ENCODE measurements around the gene B4GALT5. TPM values are rescaled to one million over a fixed set of nuclear protein-coding genes. Genes with fewer than 3 reads are reported as not detected.

Gene B4GALT5
- polyA plus RNA-seq, 2 of the 4 experiments (the other 2 are of a cell fraction): 84.0 to 88.7 TPM

- CTCF ChIA-PET: interaction anchor here (0.7 to 1.7 kb wide), 3 partner anchors 89 to 446 kb away, joined by 3 to 5 read pairs (median 4); no protein-coding TSS in a partner anchor
- Histone ChIP-seq H3K4me3 (no peak overlapping the region), H3K9me3 (no peaks in the 10 kb centered on the region), H3K4me1 (no peaks in the 10 kb centered on the region), H3K4me2 (no peak overlapping the region), H3K27ac (peak overlapping the region in 1 of 2 experiments; percentile 15; a peak in 1 of 6 replicates)
- no peak for FAIRE-seq
- DNase-seq (ENCODE audit: low read depth in 1 of 2, low spot score in 1 of 2): no peak
- POLR2A ChIA-PET: no interaction called here
- no peak for ATAC-seq
- 90% methylated on average over 4 of the region's 4 CpGs for WGBS (ENCODE audit: missing lambda C conversion rate)
- TF ChIP-seq, protein P1, sequence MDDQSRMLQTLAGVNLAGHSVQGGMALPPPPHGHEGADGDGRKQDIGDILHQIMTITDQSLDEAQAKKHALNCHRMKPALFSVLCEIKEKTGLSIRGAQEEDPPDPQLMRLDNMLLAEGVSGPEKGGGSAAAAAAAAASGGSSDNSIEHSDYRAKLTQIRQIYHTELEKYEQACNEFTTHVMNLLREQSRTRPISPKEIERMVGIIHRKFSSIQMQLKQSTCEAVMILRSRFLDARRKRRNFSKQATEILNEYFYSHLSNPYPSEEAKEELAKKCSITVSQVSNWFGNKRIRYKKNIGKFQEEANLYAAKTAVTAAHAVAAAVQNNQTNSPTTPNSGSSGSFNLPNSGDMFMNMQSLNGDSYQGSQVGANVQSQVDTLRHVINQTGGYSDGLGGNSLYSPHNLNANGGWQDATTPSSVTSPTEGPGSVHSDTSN (IDR thresholded peaks at IDR 0.05): no peak
- no peak for TF ChIP-seq POLR2AphosphoS2 (conservative IDR thresholded peaks at IDR 0.05; ENCODE audit: low read length)
Observed at GRCh38 chr20:49757597-49757996, 43.9 kb upstream of the B4GALT5 start.

- TF ChIP-seq, protein P1 (IDR thresholded peaks at IDR 0.05): no peak
- TF ChIP-seq, protein P2, sequence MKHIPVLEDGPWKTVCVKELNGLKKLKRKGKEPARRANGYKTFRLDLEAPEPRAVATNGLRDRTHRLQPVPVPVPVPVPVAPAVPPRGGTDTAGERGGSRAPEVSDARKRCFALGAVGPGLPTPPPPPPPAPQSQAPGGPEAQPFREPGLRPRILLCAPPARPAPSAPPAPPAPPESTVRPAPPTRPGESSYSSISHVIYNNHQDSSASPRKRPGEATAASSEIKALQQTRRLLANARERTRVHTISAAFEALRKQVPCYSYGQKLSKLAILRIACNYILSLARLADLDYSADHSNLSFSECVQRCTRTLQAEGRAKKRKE (CRISPR knock-in tag; IDR thresholded peaks at IDR 0.05; ENCODE audit: low read depth): no peak
- no peak for TF ChIP-seq CHD2 (IDR thresholded peaks at IDR 0.05; ENCODE audit: low read length, partially characterized antibody)
- TF ChIP-seq SMC3 (IDR thresholded peaks at IDR 0.05): no peak
- TF ChIP-seq HOXA7 (CRISPR knock-in tag; IDR thresholded peaks at IDR 0.05): no peak
- no peak for TF ChIP-seq ELK1 (IDR thresholded peaks at IDR 0.05; ENCODE audit: low read depth, low read length)
- TF ChIP-seq, protein P3, sequence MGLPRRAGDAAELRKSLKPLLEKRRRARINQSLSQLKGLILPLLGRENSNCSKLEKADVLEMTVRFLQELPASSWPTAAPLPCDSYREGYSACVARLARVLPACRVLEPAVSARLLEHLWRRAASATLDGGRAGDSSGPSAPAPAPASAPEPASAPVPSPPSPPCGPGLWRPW (IDR thresholded peaks at IDR 0.05): no peak
- no peak for TF ChIP-seq TP53 (CRISPR knock-in tag; IDR thresholded peaks at IDR 0.05)
- TF ChIP-seq, protein P4, sequence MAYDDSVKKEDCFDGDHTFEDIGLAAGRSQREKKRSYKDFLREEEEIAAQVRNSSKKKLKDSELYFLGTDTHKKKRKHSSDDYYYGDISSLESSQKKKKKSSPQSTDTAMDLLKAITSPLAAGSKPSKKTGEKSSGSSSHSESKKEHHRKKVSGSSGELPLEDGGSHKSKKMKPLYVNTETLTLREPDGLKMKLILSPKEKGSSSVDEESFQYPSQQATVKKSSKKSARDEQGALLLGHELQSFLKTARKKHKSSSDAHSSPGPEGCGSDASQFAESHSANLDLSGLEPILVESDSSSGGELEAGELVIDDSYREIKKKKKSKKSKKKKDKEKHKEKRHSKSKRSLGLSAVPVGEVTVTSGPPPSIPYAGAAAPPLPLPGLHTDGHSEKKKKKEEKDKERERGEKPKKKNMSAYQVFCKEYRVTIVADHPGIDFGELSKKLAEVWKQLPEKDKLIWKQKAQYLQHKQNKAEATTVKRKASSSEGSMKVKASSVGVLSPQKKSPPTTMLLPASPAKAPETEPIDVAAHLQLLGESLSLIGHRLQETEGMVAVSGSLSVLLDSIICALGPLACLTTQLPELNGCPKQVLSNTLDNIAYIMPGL (CRISPR knock-in tag; IDR thresholded peaks at IDR 0.05; ENCODE audit: borderline replicate concordance): no peak
- TF ChIP-seq, protein P5, sequence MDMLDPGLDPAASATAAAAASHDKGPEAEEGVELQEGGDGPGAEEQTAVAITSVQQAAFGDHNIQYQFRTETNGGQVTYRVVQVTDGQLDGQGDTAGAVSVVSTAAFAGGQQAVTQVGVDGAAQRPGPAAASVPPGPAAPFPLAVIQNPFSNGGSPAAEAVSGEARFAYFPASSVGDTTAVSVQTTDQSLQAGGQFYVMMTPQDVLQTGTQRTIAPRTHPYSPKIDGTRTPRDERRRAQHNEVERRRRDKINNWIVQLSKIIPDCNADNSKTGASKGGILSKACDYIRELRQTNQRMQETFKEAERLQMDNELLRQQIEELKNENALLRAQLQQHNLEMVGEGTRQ (IDR thresholded peaks at IDR 0.05): no peak
- TF ChIP-seq ZSCAN20 (CRISPR knock-in tag; IDR thresholded peaks at IDR 0.05): no peak
Observed at GRCh38 chr20:49756241-49756640, 42.6 kb upstream of the B4GALT5 start.

GRCh38 chr20:49754596-49754995 is 40.9 kb upstream of the B4GALT5 start:
- peak overlapping the region in 1 of 2 experiments; percentile 11; a peak in 1 of 6 replicates for H3K27ac ChIP-seq
- CTCF ChIA-PET: interaction anchor here (0.8 to 1.6 kb wide), 3 partner anchors 9 to 91 kb away, joined by 3 to 5 read pairs (median 4); no protein-coding TSS in a partner anchor
- no peaks in the 10 kb centered on the region for H3K9me3 ChIP-seq
- WGBS (ENCODE audit: missing lambda C conversion rate): 82% methylated on average over 5 of the region's 5 CpGs
- H3K4me1 ChIP-seq: no peaks in the 10 kb centered on the region
- DNase-seq (ENCODE audit: low read depth in 1 of 2, low spot score in 1 of 2) (no peak), ATAC-seq (no peak), FAIRE-seq (no peak)
- H3K4me3 ChIP-seq: no peak overlapping the region
- H3K4me2 ChIP-seq: no peak overlapping the region
- POLR2A ChIA-PET: no interaction called here
- no peak for TF ChIP-seq CEBPB (IDR thresholded peaks at IDR 0.05)
- no peak for TF ChIP-seq ESRRA (IDR thresholded peaks at IDR 0.05; ENCODE audit: borderline replicate concordance, low read length)
- no peak for TF ChIP-seq SMC3 (IDR thresholded peaks at IDR 0.05)
- no peak for TF ChIP-seq NFE2L2 (conservative IDR thresholded peaks at IDR 0.05; ENCODE audit: low read length)
- no peak for TF ChIP-seq ZC3H11A (IDR thresholded peaks at IDR 0.05)
- no peak for TF ChIP-seq ZFP36 (IDR thresholded peaks at IDR 0.05; ENCODE audit: borderline replicate concordance, partially characterized antibody)
- no peak for TF ChIP-seq MAX (IDR thresholded peaks at IDR 0.05)
- no peak for TF ChIP-seq ZNF302 (CRISPR knock-in tag; IDR thresholded peaks at IDR 0.05)
- no peak for TF ChIP-seq GATA3 (IDR thresholded peaks at IDR 0.05; ENCODE audit: borderline replicate concordance)
- TF ChIP-seq, protein P4 (CRISPR knock-in tag; IDR thresholded peaks at IDR 0.05; ENCODE audit: borderline replicate concordance): no peak
- no peak for TF ChIP-seq ELK1 (IDR thresholded peaks at IDR 0.05; ENCODE audit: low read depth, low read length)
- TF ChIP-seq JUN (IDR thresholded peaks at IDR 0.05): no peak

More at GRCh38 chr20:49756241-49756640, 42.6 kb upstream of the B4GALT5 start:
- ATAC-seq: 0 out of 6 replicates have a peak, but pooled peaks of 1 of the 2 experiments have one; percentile 39
- CTCF ChIA-PET: interaction anchor here (0.6 to 1.7 kb wide), 2 partner anchors 118 to 148 kb away, joined by 3 to 5 read pairs; no protein-coding TSS in a partner anchor
- peak overlapping the region in 1 of 2 experiments; percentile 38; a peak in 2 of 6 replicates for H3K27ac ChIP-seq
- no peaks in the 10 kb centered on the region for H3K4me1 ChIP-seq
- POLR2A ChIA-PET: no interaction called here
- H3K9me3 ChIP-seq: no peaks in the 10 kb centered on the region
- H3K4me3 ChIP-seq: no peak overlapping the region
- no peak for FAIRE-seq
- H3K4me2 ChIP-seq: no peak overlapping the region
- DNase-seq (ENCODE audit: low read depth in 1 of 2, low spot score in 1 of 2): no peak
- WGBS (ENCODE audit: missing lambda C conversion rate): 77% methylated on average over 2 of the region's 2 CpGs

Data from A549 (cell line).